Ovary (tissue), 3 donors: ENCODE data around the gene ENPP4.

Source experiments
- EP300 ChIP-seq: sonication (generic); formaldehyde crosslinking; IDR thresholded peaks from one replicate; pipeline ENCODE4 v1.6.1; 2017; ENCODE audit warnings: antibody characterized with exemption
- POLR2A ChIP-seq: fragments of 450-650 bp; IDR thresholded peaks from one replicate; pipeline ENCODE4 v1.6.1; 2017; ENCODE audit warnings: antibody characterized with exemption, mild to moderate bottlenecking, moderate library complexity
- TF ChIP-seq, protein P1 (sequence below), 3 donors: fragments of 450-650 bp in 2 of 3; fragments of 200-600 bp in 1 of 3; IDR thresholded peaks; one replicate each; pipeline versions ENCODE4 v1.5.1 to v1.8.0; 2016 to 2022; ENCODE audit warnings: antibody characterized with exemption in 3 of 3, mild to moderate bottlenecking in 1 of 3
- donor health status: DM: no; HTN: no; CAD: no.

DNA sequence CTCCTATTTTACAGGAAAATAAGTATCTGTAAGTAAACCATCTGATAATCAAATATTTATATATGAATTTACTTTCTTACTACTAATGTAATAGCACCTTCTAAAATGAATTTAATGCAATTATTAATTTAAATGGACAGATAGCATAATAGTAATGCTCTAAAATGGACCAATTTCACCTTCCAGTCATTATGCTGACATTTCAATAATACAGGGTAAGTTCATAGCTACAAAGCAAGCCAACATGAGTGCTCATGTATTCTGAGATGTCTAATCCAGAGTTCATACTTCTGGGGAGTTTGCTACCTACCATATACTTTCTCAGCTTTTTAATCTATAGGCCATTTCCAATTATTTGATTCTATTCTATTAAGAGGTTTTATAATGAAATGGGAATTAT lies 29.4 kb downstream of the ENPP4 start:
- TF ChIP-seq, protein P1, sequence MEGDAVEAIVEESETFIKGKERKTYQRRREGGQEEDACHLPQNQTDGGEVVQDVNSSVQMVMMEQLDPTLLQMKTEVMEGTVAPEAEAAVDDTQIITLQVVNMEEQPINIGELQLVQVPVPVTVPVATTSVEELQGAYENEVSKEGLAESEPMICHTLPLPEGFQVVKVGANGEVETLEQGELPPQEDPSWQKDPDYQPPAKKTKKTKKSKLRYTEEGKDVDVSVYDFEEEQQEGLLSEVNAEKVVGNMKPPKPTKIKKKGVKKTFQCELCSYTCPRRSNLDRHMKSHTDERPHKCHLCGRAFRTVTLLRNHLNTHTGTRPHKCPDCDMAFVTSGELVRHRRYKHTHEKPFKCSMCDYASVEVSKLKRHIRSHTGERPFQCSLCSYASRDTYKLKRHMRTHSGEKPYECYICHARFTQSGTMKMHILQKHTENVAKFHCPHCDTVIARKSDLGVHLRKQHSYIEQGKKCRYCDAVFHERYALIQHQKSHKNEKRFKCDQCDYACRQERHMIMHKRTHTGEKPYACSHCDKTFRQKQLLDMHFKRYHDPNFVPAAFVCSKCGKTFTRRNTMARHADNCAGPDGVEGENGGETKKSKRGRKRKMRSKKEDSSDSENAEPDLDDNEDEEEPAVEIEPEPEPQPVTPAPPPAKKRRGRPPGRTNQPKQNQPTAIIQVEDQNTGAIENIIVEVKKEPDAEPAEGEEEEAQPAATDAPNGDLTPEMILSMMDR (IDR thresholded peaks at IDR 0.05), result no peak
- TF ChIP-seq EP300 (no peak), POLR2A (no peak)
